Keratinocyte (primary cell): ENCODE measurements around the gene DOK6. TPM values are rescaled to one million over a fixed set of nuclear protein-coding genes. Genes with fewer than 3 reads are reported as not detected.

Experiments
- DNase-seq: peaks from one replicate; pipeline ENCODE4 v3.0.0-alpha.2; 2011; ENCODE audit warnings: low read depth, missing footprints, low spot score
- FAIRE-seq: peaks from 2 replicates; lab custom pipeline; 2011; peaks lifted over from hg19 to GRCh38; lab: Jason Lieb, UNC
- H2AFZ ChIP-seq: 2 replicates; pipeline ENCODE4 v1.6.0; 2012; ENCODE audit warnings: low read length, control low read depth, inconsistent platforms; ENCODE audit not compliant: control insufficient read depth
- H3K27ac ChIP-seq: 2 replicates; pipeline ENCODE4 v1.5.1; 2011; ENCODE audit warnings: low read length; ENCODE audit not compliant: control insufficient read depth, insufficient read depth
- H3K27me3 ChIP-seq: 3 replicates; pipeline ENCODE4 v1.6.0; 2011; ENCODE audit warnings: low read length; ENCODE audit not compliant: control insufficient read depth, insufficient read depth; ENCODE audit errors: extremely low read depth
- H3K36me3 ChIP-seq, 2 experiments: 2 replicates in 1 of 2; 3 replicates in 1 of 2; pipeline ENCODE4 v1.5.1; 2011; ENCODE audit warnings: low read length in 2 of 2, mild to moderate bottlenecking in 1 of 2; ENCODE audit not compliant: control insufficient read depth in 2 of 2, insufficient read depth in 2 of 2; ENCODE audit errors: extremely low read depth in 1 of 2
- H3K4me1 ChIP-seq: 3 replicates; pipeline ENCODE4 v1.5.1; 2011; ENCODE audit warnings: low read length; ENCODE audit not compliant: control insufficient read depth, insufficient read depth; ENCODE audit errors: extremely low read depth
- H3K4me2 ChIP-seq: 3 replicates; pipeline ENCODE4 v1.6.0; 2011; ENCODE audit warnings: low read depth, low read length; ENCODE audit not compliant: control insufficient read depth, insufficient read depth; ENCODE audit errors: extremely low read depth
- H3K4me3 ChIP-seq, 3 experiments: fragments of 200-600 bp in 1 of 3; sonication (generic) in 1 of 3; 2 replicates in 2 of 3; 3 replicates in 1 of 3; pipeline ENCODE4 v1.5.1; 2011 to 2016; ENCODE audit warnings: low read length in 3 of 3, mild to moderate bottlenecking in 3 of 3, control low read depth in 2 of 3, inconsistent platforms in 1 of 3, low read depth in 1 of 3, mixed read lengths in 1 of 3, mixed run types in 1 of 3, moderate library complexity in 1 of 3; ENCODE audit not compliant: control insufficient read depth in 2 of 3, insufficient read depth in 2 of 3; ENCODE audit errors: extremely low read depth in 1 of 3
- H3K79me2 ChIP-seq: 2 replicates; pipeline ENCODE4 v1.6.0; 2012; ENCODE audit warnings: low read length; ENCODE audit not compliant: control insufficient read depth, insufficient read depth
- H3K9ac ChIP-seq: 3 replicates; pipeline ENCODE4 v1.6.0; 2011; ENCODE audit warnings: low read length; ENCODE audit not compliant: control insufficient read depth, insufficient read depth; ENCODE audit errors: extremely low read depth
- H3K9me1 ChIP-seq: 3 replicates; pipeline ENCODE4 v1.6.0; 2011; ENCODE audit warnings: low read length; ENCODE audit not compliant: control insufficient read depth, insufficient read depth; ENCODE audit errors: extremely low read depth
- H3K9me3 ChIP-seq: 2 replicates; pipeline ENCODE4 v1.5.1; 2012; ENCODE audit warnings: low read depth, low read length; ENCODE audit not compliant: control insufficient read depth
- H4K20me1 ChIP-seq: 3 replicates; pipeline ENCODE4 v1.6.0; 2011; ENCODE audit warnings: low read length; ENCODE audit not compliant: control insufficient read depth, insufficient read depth; ENCODE audit errors: extremely low read depth
- EZH2 ChIP-seq: IDR thresholded peaks from one replicate; pipeline ENCODE4 v1.6.1; 2012; ENCODE audit warnings: inconsistent platforms, mild to moderate bottlenecking, low read length, moderate library complexity
- dilution Hi-C: fragments of 300-500 bp; cut with MboI; formaldehyde crosslinking; loops from one replicate; pipeline ENCODE4 v1.7.0; 2020; ENCODE audit warnings: low sequenced_read_pairs; ENCODE audit not compliant: extremely low pct_ligation_motif_present
- polyA plus RNA-seq, 5 experiments: library from polyadenylated mRNA; depleted of rRNA in 3 of 5; stranded (reverse) in 3 of 5; stranded (forward) in 1 of 5; unstranded in 1 of 5; fragments of >200 nt; gene quantifications; 1 replicate in 1 of 5; 2 replicates in 3 of 5; 3 replicates in 1 of 5; pipeline versions ENCODE4 v1.2.1 to v1.2.3, GENCODE V29; 2011 to 2012; ENCODE audit warnings: missing spikeins in 2 of 5, low read depth in 1 of 5, low replicate concordance in 1 of 5
- TF ChIP-seq, protein P1 (sequence below), 3 experiments: IDR thresholded peaks in 1 of 3; conservative IDR thresholded peaks in 1 of 3; optimal IDR thresholded peaks in 1 of 3; 2 replicates in 2 of 3; 3 replicates in 1 of 3; pipeline versions ENCODE3 to v1.5.1; 2011; ENCODE audit warnings: low read length in 3 of 3, mild to moderate bottlenecking in 3 of 3, moderate library complexity in 2 of 3, control low read depth in 1 of 3, inconsistent platforms in 1 of 3; ENCODE audit not compliant: insufficient read depth in 2 of 3; ENCODE audit errors: extremely low read depth in 1 of 3

The DOK6 gene
- polyA plus RNA-seq, 1 donor (not counting 4 experiments of a cell fraction or from before 2014, with no cell fraction given): not detected

DNA sequence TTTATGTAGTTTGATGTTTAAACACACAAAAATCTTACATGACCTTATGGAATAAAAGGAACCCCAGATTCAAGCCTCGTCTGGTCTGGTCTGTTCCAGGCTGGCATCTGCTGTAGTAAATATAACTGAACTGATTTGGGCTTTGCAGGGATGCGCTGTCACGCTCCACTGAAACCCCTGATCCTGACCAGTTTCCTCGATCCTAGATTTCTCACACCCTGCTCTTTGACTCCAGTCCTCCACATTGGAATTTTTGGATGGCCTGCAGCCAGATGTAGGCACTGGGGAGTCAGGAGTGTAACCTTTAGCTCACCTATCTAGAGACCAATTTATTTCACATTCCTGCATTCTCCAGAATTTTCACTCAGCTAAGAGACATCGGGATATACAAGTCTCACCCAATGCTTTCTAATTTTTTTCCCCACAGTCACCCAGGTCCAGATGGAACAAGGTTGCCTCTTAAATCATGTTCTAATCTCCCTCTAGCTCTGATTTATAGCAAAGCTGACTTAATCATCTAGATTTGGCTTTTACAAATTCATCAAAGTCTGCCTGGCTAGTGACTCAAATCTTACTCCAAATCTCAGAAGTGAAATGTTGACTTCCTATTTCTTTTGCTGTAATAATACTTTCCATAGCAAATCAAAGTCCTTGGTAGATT, 327.4 kb downstream of the DOK6 start:
- H3K36me3 ChIP-seq: no peaks in the 10 kb centered on the region
- H3K4me3 ChIP-seq: no peak overlapping the region
- H3K4me1 ChIP-seq: no peaks in the 10 kb centered on the region
- no peak overlapping the region for H3K4me2 ChIP-seq
- H3K9me3 ChIP-seq: no peaks in the 10 kb centered on the region
- no peaks in the 10 kb centered on the region for H3K9me1 ChIP-seq
- no peak overlapping the region for H3K27ac ChIP-seq
- dilution Hi-C loops: no loop called here
- no peak overlapping the region for H3K9ac ChIP-seq
- no peaks in the 10 kb centered on the region for H3K27me3 ChIP-seq
- DNase-seq (no peak), FAIRE-seq (no peak)
- no peaks in the 10 kb centered on the region for H4K20me1 ChIP-seq
- no peaks in the 10 kb centered on the region for H3K79me2 ChIP-seq
- no peak overlapping the region for H2AFZ ChIP-seq
- TF ChIP-seq, protein P1, sequence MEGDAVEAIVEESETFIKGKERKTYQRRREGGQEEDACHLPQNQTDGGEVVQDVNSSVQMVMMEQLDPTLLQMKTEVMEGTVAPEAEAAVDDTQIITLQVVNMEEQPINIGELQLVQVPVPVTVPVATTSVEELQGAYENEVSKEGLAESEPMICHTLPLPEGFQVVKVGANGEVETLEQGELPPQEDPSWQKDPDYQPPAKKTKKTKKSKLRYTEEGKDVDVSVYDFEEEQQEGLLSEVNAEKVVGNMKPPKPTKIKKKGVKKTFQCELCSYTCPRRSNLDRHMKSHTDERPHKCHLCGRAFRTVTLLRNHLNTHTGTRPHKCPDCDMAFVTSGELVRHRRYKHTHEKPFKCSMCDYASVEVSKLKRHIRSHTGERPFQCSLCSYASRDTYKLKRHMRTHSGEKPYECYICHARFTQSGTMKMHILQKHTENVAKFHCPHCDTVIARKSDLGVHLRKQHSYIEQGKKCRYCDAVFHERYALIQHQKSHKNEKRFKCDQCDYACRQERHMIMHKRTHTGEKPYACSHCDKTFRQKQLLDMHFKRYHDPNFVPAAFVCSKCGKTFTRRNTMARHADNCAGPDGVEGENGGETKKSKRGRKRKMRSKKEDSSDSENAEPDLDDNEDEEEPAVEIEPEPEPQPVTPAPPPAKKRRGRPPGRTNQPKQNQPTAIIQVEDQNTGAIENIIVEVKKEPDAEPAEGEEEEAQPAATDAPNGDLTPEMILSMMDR (optimal IDR thresholded peaks at IDR 0.05 in 1 of 3, IDR thresholded peaks at IDR 0.05 in 1 of 3, conservative IDR thresholded peaks at IDR 0.05 in 1 of 3; ENCODE audit: extremely low read depth in 1 of 3, insufficient read depth in 2 of 3, low read length in 3 of 3): no peak
- no peak for TF ChIP-seq EZH2

GRCh38 chr18:69730664-69731063, 330.0 kb downstream of the DOK6 start:
- H3K9ac ChIP-seq: no peak overlapping the region

More at GRCh38 chr18:69730664-69731063, 330.0 kb downstream of the DOK6 start:
- Histone ChIP-seq H3K9me1 (no peaks in the 10 kb centered on the region), H3K4me2 (no peak overlapping the region), H3K4me1 (no peaks in the 10 kb centered on the region), H3K36me3 (no peaks in the 10 kb centered on the region), H3K27ac (no peak overlapping the region), H3K4me3 (no peak overlapping the region), H3K27me3 (no peaks in the 10 kb centered on the region), H3K79me2 (no peaks in the 10 kb centered on the region), H4K20me1 (no peaks in the 10 kb centered on the region), H2AFZ (no peak overlapping the region), H3K9me3 (no peaks in the 10 kb centered on the region)
- no peak for FAIRE-seq
- no peak for TF ChIP-seq EZH2
- TF ChIP-seq, protein P1 (optimal IDR thresholded peaks at IDR 0.05 in 1 of 3, IDR thresholded peaks at IDR 0.05 in 1 of 3, conservative IDR thresholded peaks at IDR 0.05 in 1 of 3; ENCODE audit: extremely low read depth in 1 of 3, insufficient read depth in 2 of 3, low read length in 3 of 3): no peak
- no peak for DNase-seq
- dilution Hi-C loops: no loop called here
